HG03469 (cell line): Measurements from ENCODE around the gene NUDT22.

Source experiments
- ATAC-seq: cut with Tn5 transposase; IDR thresholded peaks from one replicate; pipeline ENCODE4 v1.9.1; 2021; ENCODE audit warnings: mild to moderate bottlenecking, moderate library complexity, moderate number of reproducible peaks; ENCODE audit not compliant: unreplicated experiment

NUDT22 gene

DNA sequence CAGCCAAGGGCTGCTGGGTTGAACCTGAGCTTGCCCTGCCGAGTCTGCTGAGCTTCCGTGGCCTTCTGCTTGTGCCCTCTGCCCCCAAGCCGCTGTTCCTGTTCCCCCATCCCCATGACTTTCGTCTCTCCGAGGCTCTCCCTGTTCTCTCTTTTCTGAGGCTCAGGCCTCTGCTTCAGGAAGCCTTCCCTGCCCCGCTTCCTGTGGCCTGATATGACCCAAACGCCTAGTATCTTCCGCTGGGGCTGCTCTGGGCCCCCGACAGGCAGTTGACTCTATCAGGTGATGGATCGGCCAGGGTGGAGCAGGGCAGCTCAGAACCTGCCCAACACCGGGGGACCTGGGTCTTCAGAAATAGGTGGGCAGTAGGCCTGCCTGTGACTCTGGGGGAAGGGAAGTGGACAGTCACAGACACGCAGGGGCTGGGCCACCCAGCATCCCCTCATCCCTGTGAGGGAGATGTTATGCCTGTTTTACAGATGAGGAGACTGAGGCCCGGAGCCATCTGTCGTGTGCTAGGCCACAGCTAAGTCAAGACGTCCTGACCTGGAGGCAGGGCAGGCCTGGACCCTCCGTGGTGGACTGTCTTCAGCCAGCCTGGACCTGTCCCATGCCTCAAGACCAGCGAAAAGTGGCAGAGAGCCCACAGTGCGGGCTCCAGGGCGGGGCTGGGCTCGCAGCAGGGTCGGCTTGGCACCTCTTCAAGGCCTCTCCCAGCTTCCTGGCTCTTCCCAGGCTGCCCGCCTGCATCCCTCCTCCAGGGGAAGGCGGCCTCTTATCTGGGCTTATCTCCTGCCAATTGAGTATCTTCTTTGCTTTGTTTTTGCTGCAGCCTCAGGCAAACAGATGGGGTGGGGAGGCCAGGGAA, 42.2 kb downstream of the NUDT22 start:
- ATAC-seq = no peak

DNA sequence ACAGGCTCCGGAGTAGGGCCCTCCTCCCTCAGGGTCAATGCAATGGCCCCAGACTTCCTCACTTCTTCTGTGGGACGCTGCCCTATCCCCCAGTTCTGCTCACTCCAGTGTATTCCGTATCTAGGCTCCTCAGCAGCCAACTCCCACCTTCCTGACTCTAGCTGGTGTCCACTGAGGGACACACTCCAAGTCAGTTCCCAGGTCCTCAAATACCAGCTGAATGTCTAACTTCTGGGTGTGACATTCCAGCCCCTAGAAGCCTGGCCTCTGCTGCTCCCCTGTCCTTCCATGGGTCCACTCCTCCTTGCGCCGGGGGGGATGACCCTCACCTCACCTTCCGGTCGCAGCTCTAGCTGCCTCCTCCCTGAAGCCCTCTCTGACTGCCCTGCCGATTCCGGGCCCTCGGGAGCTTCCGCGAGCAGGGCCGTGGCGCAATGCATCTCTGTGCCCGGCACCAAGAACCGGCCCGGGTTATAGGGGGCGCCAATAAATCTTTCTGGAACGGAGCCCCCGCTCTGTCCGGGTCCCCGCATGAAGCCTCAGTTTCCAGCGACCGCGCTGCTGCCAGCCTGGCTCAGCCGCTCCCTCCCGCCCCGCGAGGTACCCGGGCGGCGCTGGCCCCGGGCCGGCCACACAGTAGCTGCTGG, 42.9 kb downstream of the NUDT22 start:
- no peak for ATAC-seq

DNA sequence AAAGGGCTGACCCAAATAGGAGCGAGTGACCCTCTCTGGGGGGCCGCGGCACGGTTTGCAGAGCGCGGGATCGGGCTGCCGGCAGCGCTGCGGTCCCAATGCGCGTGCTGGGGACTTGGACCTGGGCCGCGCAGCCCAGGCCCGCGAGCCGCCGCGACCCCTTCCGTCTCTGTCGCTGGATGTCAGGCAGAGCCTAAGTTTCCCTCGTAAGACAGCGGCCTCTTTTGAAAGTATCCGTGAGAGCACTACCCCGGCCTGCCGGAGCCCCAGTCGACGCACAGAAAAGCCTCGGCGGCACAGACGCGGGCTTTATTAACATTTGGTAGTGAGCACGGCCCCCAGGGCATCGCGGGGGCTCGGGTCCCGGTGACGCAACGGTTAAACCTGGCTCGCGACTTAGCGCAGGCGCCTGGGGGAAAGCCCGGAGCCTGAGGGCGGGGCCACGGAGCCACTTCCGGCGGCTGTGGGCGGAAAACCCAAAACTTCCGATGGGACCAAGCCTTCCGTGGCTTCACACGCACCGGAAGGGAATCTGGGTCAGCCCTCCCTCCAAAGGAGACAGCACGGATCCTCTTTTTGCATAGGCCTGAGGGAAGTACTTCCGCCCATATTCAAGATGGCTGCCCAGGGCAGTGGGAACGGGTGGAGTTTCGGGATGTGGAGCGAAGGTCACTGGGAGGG, 43.6 kb downstream of the NUDT22 start:
- ATAC-seq = peak; percentile 49

DNA sequence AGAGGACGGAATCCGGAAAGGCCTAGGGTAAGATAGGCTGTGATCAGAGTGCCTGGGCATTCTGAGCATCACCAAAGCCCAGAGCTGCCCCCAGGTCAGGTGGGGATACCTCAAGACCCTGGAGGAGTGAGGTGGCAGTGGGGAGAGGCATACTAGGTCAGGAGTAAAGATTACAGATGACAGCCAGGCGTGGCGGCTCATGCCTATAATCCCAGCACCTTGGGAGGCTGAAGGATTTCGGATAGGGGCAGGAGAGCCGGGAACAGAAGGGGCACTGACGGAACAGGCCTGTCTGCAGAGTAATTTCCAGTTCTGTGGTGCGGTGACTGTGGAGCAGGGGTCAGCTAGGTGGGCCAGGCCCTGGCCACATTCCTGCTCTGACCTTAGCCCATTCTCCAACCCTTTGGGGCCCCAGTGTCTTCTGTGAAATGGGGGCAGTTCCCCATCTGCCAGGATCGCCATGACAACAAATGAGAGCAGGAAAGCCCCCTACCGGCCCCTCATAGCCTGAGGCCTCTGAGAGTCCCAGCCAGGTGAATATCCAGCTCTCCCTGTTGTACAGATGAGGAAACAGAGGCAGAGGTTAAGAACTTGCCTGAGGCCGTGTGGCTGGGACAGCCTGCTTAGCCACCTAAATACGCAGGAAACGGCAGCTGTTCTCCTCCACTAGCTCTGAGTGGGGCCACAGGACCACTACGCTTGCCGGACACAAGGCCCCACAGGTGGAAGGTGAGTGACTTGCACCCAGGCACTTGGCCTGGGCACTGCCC, 49.1 kb downstream of the NUDT22 start:
- ATAC-seq = no peak

DNA sequence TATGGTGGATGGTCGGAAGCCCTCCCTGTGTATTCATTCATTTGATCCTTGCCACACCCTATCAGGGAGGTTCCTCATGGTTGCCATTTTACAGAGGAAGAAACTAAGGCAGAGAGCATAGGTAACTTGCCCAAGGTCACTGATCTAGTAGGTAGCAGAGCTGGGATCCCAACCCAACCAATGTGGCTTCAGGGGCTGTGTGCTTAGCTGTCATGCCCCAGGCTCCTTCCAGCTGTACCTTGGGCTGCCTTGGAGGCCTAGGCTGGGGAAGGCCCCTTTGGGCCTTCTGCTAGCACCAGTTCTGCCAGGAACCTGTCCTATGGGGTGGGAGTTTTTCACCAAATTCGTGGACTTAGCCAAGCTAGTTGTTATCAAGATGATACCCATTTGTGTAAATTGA, 49.8 kb downstream of the NUDT22 start:
- no peak for ATAC-seq

DNA sequence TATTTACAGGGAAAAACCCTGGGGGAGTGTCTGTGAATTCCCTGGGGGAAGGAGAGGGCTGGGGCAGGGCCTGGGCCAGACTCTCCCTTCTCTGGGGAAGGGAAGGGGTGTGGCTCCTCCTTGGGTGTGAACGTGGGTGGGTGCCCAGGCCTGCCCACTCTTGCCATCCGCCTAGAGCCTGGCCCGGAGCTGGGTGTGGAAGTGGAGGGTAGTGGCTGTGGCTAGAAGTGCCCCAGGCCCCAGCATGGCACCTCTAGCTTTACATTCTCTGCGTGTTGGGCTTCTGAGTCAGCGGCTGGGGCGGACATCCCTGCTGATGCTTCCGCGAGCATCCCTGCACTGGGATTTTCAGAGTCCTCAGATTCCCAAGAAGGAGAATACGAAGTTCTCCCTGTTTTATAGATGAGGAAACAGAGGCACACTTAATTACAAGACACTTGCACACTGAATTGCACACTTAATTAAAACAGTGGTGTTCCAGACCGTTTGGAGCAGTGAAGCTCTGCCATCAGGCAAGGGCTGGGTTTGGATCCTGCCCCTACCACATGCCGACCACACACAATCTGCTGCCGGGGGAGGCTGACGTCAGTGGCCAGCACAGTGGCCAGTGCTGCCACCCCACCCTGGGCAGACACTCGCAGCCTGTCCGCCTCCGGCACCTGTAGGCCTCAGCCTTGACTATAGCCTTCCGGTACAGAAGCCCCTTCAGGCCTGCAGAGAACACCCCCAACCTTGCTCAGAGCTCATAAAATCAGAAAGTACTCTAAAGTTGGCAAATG, 50.8 kb downstream of the NUDT22 start:
- no peak for ATAC-seq

DNA sequence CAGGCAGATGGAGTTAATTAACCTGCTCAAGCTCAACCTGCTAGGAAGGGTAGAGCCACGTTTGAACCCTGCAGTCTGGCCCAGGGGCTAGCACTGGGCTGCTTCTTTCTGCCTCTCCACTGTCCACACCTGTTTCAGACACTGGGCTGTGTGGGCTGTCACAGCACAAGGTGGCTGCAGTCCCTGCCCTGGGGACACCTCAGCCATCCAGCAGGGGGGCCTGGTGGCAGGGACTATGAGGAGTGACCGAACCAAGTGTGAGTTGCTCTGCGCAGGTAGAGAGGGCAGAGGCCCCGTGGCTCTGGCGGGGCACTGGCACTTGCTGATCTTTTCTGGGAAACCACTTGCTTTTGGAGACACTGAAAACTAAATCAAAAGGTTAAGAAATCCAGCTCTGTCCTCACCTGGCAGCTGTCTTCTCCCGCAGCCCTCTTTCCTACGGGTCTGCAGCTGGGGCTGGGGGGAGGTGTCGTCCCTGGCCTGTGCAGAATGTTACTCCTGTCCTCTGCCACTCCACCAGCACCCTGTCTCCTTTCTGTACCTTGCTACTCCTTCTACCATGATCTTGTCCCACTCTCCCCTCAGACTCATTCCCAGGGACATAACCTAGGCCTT, 52.6 kb downstream of the NUDT22 start:
- ATAC-seq = no peak
